PC-3 (cell line): ENCODE measurements around the gene JARID2. TPM values are rescaled to one million over a fixed set of nuclear protein-coding genes. Genes with fewer than 3 reads are reported as not detected.
A peak's percentile ranks its signal among the peaks of the same experiment; 100 is the strongest.

Source experiments
- ATAC-seq: fragments of 200-7000 bp; cut with Tn5 transposase; 2 replicates; pipeline ENCODE4 v1.9.1; 2020; ENCODE audit warnings: mild to moderate bottlenecking, moderate library complexity
- BruUV-seq: library from RNA; stranded (reverse); fragments of 400-500 nt; replicated peaks from 2 replicates; lab custom pipeline; 2021; lab: Mats Ljungman, UMichigan
- CTCF ChIA-PET: fragments of 300-600 bp; sonication (Branson Sonifier 250); formaldehyde crosslinking; loops from one replicate; lab custom pipeline; 2022; ENCODE audit warnings: antibody characterized with exemption; lab: Charles Lee
- POLR2A ChIA-PET: fragments of 300-600 bp; sonication (Branson Sonifier 250); formaldehyde crosslinking; loops from one replicate; lab custom pipeline; 2022; ENCODE audit warnings: antibody characterized with exemption; ENCODE audit not compliant: unreplicated experiment; lab: Charles Lee
- DNase-seq: peaks from one replicate; pipeline ENCODE4 v3.0.0-alpha.2; 2015
- H2AFZ ChIP-seq: fragments of 300-600 bp; sonication (generic); 2 replicates; pipeline ENCODE4 v1.6.0; 2016; ENCODE audit warnings: antibody characterized with exemption, low read length
- H3F3A ChIP-seq: fragments of 300-600 bp; sonication (generic); one replicate; pipeline ENCODE4 v1.6.0; 2017; ENCODE audit warnings: antibody characterized with exemption, low read length, control low read depth, mild to moderate bottlenecking; ENCODE audit not compliant: unreplicated experiment
- H3K27ac ChIP-seq: fragments of 300-600 bp; sonication (generic); 2 replicates; pipeline ENCODE4 v1.5.1; 2016; ENCODE audit warnings: mild to moderate bottlenecking, low read length
- H3K27me3 ChIP-seq: fragments of 300-600 bp; sonication (generic); 2 replicates; pipeline ENCODE4 v1.6.1; 2016; ENCODE audit warnings: low read length, mixed read lengths
- H3K36me3 ChIP-seq: fragments of 300-600 bp; sonication (generic); 2 replicates; pipeline ENCODE4 v1.6.1; 2016; ENCODE audit warnings: low read depth, mixed run types, low read length, mixed read lengths
- H3K4me1 ChIP-seq: fragments of 300-600 bp; sonication (generic); 2 replicates; pipeline ENCODE4 v1.5.1; 2016; ENCODE audit warnings: low read length; ENCODE audit not compliant: insufficient read depth
- H3K4me2 ChIP-seq: fragments of 300-600 bp; sonication (generic); 2 replicates; pipeline ENCODE4 v1.6.0; 2016; ENCODE audit warnings: low read length
- H3K4me3 ChIP-seq: fragments of 300-600 bp; sonication (generic); 2 replicates; pipeline ENCODE4 v1.5.1; 2016; ENCODE audit warnings: mild to moderate bottlenecking, low read length, mixed read lengths
- H3K79me2 ChIP-seq: fragments of 300-600 bp; sonication (generic); 2 replicates; pipeline ENCODE4 v1.6.1; 2017; ENCODE audit warnings: low read length, mixed read lengths
- H3K9ac ChIP-seq: fragments of 300-600 bp; sonication (generic); 2 replicates; pipeline ENCODE4 v1.6.0; 2016; ENCODE audit warnings: mild to moderate bottlenecking, low read length
- H3K9me2 ChIP-seq: fragments of 300-600 bp; sonication (generic); replicated peaks from 2 replicates; pipeline ENCODE4 v1.6.1; 2016; ENCODE audit warnings: mixed run types, low read length, mixed read lengths
- H3K9me3 ChIP-seq: fragments of 300-600 bp; sonication (generic); 2 replicates; pipeline ENCODE4 v1.6.1; 2016; ENCODE audit warnings: low read length, mixed read lengths
- H4K20me1 ChIP-seq: fragments of 300-600 bp; sonication (generic); 2 replicates; pipeline ENCODE4 v1.6.1; 2016; ENCODE audit warnings: low read length, mixed read lengths
- EZH2 ChIP-seq: fragments of 300-600 bp; sonication (generic); IDR thresholded peaks from one replicate; pipeline ENCODE4 v1.6.1; 2017; ENCODE audit warnings: antibody characterized with exemption, mild to moderate bottlenecking, low read length; ENCODE audit not compliant: unreplicated experiment
- EZH2phosphoT487 ChIP-seq: fragments of 300-600 bp; sonication (generic); IDR thresholded peaks from 2 replicates; pipeline ENCODE4 v1.6.1; 2018; ENCODE audit warnings: mild to moderate bottlenecking, antibody characterized with exemption, low read length, borderline replicate concordance
- intact Hi-C: fragments of 100-400 bp; cut with micrococcal nuclease; formaldehyde crosslinking; loops from 2 replicates; pipeline ENCODE4 v1.9.0; 2023
- total RNA-seq: library from RNA; depleted of rRNA; stranded (reverse); fragments of >200 nt; gene quantifications from 2 replicates; pipeline ENCODE4 v1.2.3, GENCODE V29; 2014
- TF ChIP-seq, protein P1 (sequence below): fragments of 300-600 bp; sonication (generic); conservative IDR thresholded peaks from 2 replicates; pipeline ENCODE4 v1.5.1; 2017; ENCODE audit warnings: antibody characterized with exemption, low read depth, mild to moderate bottlenecking, low read length

Gene JARID2
- total RNA-seq, 1 experiment from 2014 or later, result 11.0 TPM

- Histone ChIP-seq H3K4me1 (peaks cover 45% of the 10 kb centered on the region), H3K27me3 (no peaks in the 10 kb centered on the region)
Measured at GRCh38 chr6:15326067-15326614, 80.3 kb downstream of the JARID2 start.

DNA sequence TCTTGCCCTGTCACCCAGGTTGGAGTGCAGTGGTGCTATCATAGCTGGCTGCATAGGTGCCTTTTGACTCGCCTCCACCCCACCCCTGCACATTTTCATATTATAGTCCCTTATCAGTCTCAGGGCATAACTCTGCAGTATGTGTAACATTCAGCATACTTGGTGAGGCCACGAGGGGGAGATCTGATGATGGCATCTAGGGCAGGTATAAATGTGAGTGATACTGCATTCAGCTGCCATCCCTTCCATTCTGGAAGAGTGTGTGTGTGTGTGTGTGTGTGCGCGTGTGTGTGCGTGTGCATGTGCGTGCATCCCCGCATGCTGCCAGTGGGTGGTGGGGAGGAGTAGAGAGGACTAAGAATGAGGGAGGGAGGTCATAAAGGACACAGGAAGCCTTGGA lies 81.4 kb downstream of the JARID2 start:
- Histone ChIP-seq H3K27ac (no peak overlapping the region), H3K9me2 (no peaks in the 10 kb centered on the region), H3K79me2 (peaks cover 99% of the 10 kb centered on the region), H3K4me3 (no peak overlapping the region), H2AFZ (no peak overlapping the region), H3K4me2 (no peak overlapping the region), H3K9me3 (no peaks in the 10 kb centered on the region), H3F3A (peaks cover 4% of the 10 kb centered on the region), H3K36me3 (no peaks in the 10 kb centered on the region), H4K20me1 (peaks cover 44% of the 10 kb centered on the region; the same call in 1 of the 2 replicates), H3K4me1 (peaks cover 45% of the 10 kb centered on the region), H3K9ac (no peak overlapping the region), H3K27me3 (no peaks in the 10 kb centered on the region)
- no TSS peak for BruUV-seq
- DNase-seq (peak; percentile 37), ATAC-seq (peak; percentile 38)
- ChIA-PET CTCF (no interaction called here), POLR2A (no interaction called here)
- intact Hi-C loops, result loop anchor here (10.0 kb wide), 1 partner anchor 118 kb away; no protein-coding TSS in a partner anchor
- TF ChIP-seq, protein P1, sequence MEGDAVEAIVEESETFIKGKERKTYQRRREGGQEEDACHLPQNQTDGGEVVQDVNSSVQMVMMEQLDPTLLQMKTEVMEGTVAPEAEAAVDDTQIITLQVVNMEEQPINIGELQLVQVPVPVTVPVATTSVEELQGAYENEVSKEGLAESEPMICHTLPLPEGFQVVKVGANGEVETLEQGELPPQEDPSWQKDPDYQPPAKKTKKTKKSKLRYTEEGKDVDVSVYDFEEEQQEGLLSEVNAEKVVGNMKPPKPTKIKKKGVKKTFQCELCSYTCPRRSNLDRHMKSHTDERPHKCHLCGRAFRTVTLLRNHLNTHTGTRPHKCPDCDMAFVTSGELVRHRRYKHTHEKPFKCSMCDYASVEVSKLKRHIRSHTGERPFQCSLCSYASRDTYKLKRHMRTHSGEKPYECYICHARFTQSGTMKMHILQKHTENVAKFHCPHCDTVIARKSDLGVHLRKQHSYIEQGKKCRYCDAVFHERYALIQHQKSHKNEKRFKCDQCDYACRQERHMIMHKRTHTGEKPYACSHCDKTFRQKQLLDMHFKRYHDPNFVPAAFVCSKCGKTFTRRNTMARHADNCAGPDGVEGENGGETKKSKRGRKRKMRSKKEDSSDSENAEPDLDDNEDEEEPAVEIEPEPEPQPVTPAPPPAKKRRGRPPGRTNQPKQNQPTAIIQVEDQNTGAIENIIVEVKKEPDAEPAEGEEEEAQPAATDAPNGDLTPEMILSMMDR, result peak; percentile 50
- no peak for TF ChIP-seq EZH2

More at GRCh38 chr6:15326067-15326614, 80.3 kb downstream of the JARID2 start:
- Histone ChIP-seq H3K4me3 (no peak overlapping the region), H3K27ac (no peak overlapping the region), H3K9ac (no peak overlapping the region), H3K79me2 (peaks cover 99% of the 10 kb centered on the region), H2AFZ (no peak overlapping the region), H3F3A (peaks cover 4% of the 10 kb centered on the region), H3K4me2 (no peak overlapping the region), H4K20me1 (peaks cover 47% of the 10 kb centered on the region; the same call in 1 of the 2 replicates), H3K36me3 (no peaks in the 10 kb centered on the region), H3K9me3 (no peaks in the 10 kb centered on the region), H3K9me2 (no peaks in the 10 kb centered on the region)
- POLR2A ChIA-PET, result no interaction called here
- ATAC-seq, result no peak
- TF ChIP-seq, protein P1, result no peak
- no peak for TF ChIP-seq EZH2
- TF ChIP-seq EZH2phosphoT487, result no peak
- no peak for DNase-seq
- no TSS peak for BruUV-seq
- intact Hi-C loops, result loop anchor here (10.0 kb wide), 1 partner anchor 119 kb away; no protein-coding TSS in a partner anchor
- CTCF ChIA-PET, result no interaction called here

DNA sequence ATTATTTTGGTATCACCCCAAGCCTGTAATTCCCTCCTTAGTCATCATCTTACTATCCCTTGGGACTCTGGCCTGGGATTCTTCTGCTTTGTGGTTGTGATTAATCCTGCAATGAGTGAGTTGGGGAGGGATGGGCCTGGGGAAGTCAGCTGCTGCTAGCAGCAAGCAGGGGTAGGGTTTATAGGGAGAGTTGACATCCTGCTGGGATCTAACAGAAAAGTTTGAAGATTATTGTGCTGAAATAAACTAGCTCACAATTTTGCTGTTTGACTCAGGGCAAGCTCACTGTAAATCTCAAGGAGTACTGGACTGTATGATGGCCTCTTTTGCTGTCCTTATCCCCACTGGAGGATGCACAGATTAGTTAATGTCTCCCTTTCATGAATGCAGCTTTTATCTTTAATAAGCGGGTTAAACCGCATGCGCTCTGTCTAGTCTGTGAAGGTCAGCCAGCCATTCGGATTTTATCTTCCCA lies 83.4 kb downstream of the JARID2 start:
- ChIA-PET POLR2A (no interaction called here), CTCF (interaction anchor here (0.6 kb wide), 1 partner anchor 70 kb away, joined by 4 read pairs; no protein-coding TSS in a partner anchor)
- H3K9ac ChIP-seq, result no peak overlapping the region
- peaks cover 37% of the 10 kb centered on the region; the same call in 1 of the 2 replicates for H4K20me1 ChIP-seq
- H3K4me3 ChIP-seq, result no peak overlapping the region
- H3K4me2 ChIP-seq, result peak overlapping the region; percentile 35
- no peaks in the 10 kb centered on the region for H3K36me3 ChIP-seq
- DNase-seq (peak; percentile 75), ATAC-seq (peak; percentile 95)
- H3K27me3 ChIP-seq, result no peaks in the 10 kb centered on the region
- peaks cover 32% of the 10 kb centered on the region for H3K4me1 ChIP-seq
- no peak overlapping the region for H2AFZ ChIP-seq
- H3K27ac ChIP-seq, result peak overlapping the region; percentile 46
- no TSS peak for BruUV-seq
- TF ChIP-seq EZH2phosphoT487 (no peak), EZH2 (no peak)
- TF ChIP-seq, protein P1, result no peak
- no peaks in the 10 kb centered on the region for H3K9me3 ChIP-seq
- peaks cover 99% of the 10 kb centered on the region for H3K79me2 ChIP-seq
- H3K9me2 ChIP-seq, result no peaks in the 10 kb centered on the region
- intact Hi-C loops, result loop anchor here (10.0 kb wide), 1 partner anchor 116 kb away; no protein-coding TSS in a partner anchor
- H3F3A ChIP-seq, result no peaks in the 10 kb centered on the region
